ENCODE results near the gene TRAP1. TPM values are rescaled to one million over a fixed set of nuclear protein-coding genes. Genes with fewer than 3 reads are reported as not detected.
"Not testable (repeated sequence)": the region's sequence is repeated elsewhere in the genome, so short reads cannot be mapped to it uniquely, and the experiment has no call there.

Gene TRAP1
- total RNA-seq, 2 experiments from 2014 or later, result 99.5 to 101 TPM

- Mint-ChIP-seq H3K36me3 (ENCODE audit: low read depth) (peaks cover 39% of the 10 kb centered on the region), H3K27ac (no peak overlapping the region), H3K4me3 (no peak overlapping the region), H3K27me3 (no peaks in the 10 kb centered on the region), H3K9me3 (no peaks in the 10 kb centered on the region), H3K4me1 (peaks cover 11% of the 10 kb centered on the region)
- ChIA-PET CTCF (interaction anchor here (1.1 kb wide), 1 partner anchor 17 kb away, joined by 4 read pairs; no protein-coding TSS in a partner anchor), POLR2A (no interaction called here)
- no peak for DNase-seq
These were observed 60.5 kb downstream of the TRAP1 start for GRCh38 chr16:3656491-3657468.

- CTCF ChIA-PET, result not testable (repeated sequence)
- H3K36me3 Mint-ChIP-seq (ENCODE audit: low read depth), result peaks cover 40% of the 10 kb centered on the region
These were observed 61.2 kb downstream of the TRAP1 start for GRCh38 chr16:3656160-3656490.

GRCh38 chr16:3655396-3656159 lies 61.7 kb downstream of the TRAP1 start:
- Mint-ChIP-seq H3K27ac (no peak overlapping the region), H3K27me3 (no peaks in the 10 kb centered on the region), H3K4me3 (no peak overlapping the region), H3K36me3 (ENCODE audit: low read depth) (peaks cover 37% of the 10 kb centered on the region), H3K9me3 (no peaks in the 10 kb centered on the region), H3K4me1 (peaks cover 11% of the 10 kb centered on the region)
- no peak for DNase-seq
- ChIA-PET CTCF (no interaction called here), POLR2A (no interaction called here)

More at GRCh38 chr16:3656160-3656490, 61.2 kb downstream of the TRAP1 start:
- H3K27me3 Mint-ChIP-seq, H3K9me3 Mint-ChIP-seq, POLR2A ChIA-PET, DNase-seq, H3K27ac Mint-ChIP-seq, H3K4me3 Mint-ChIP-seq: not testable (repeated sequence)
- peaks cover 11% of the 10 kb centered on the region for H3K4me1 Mint-ChIP-seq

- no peak overlapping the region for H3K4me3 Mint-ChIP-seq
- ChIA-PET CTCF (no interaction called here), POLR2A (no interaction called here)
- peaks cover 36% of the 10 kb centered on the region for H3K36me3 Mint-ChIP-seq (ENCODE audit: low read depth)
- no peak overlapping the region for H3K27ac Mint-ChIP-seq
- peaks cover 11% of the 10 kb centered on the region for H3K4me1 Mint-ChIP-seq
- H3K27me3 Mint-ChIP-seq, result no peaks in the 10 kb centered on the region
- no peaks in the 10 kb centered on the region for H3K9me3 Mint-ChIP-seq
- no peak for DNase-seq
These were observed 62.3 kb downstream of the TRAP1 start for GRCh38 chr16:3655030-3655395.

- Mint-ChIP-seq H3K27ac (peak within 1 kb of the TSS; percentile 50), H3K36me3 (ENCODE audit: low read depth) (peaks cover 30% of the 10 kb centered on the region), H3K4me3 (no peak within 1 kb of the TSS), H3K4me1 (peaks cover 7% of the 10 kb centered on the region), H3K9me3 (no peaks in the 10 kb centered on the region), H3K27me3 (no peaks in the 10 kb centered on the region)
- ChIA-PET CTCF (interaction anchor here (0.6 to 0.8 kb wide), 3 partner anchors 8 to 87 kb away, joined by 3 to 4 read pairs (median 3); no protein-coding TSS in a partner anchor), POLR2A (no interaction called here)
- DNase-seq, result peak; percentile 69
These were observed 62.9 kb downstream of the TRAP1 start, which contains the start of gene DNASE1 for GRCh38 chr16:3654249-3654991. TSS of gene DNASE1 (plus strand) at chr16:3654691. CDS start at chr16:3655374, 683 bp downstream.

GRCh38 chr16:3652373-3653195 lies 64.7 kb downstream of the TRAP1 start:
- DNase-seq, result peak; percentile 4
- H3K27ac Mint-ChIP-seq, result no peak overlapping the region
- no peak overlapping the region for H3K4me3 Mint-ChIP-seq
- CTCF ChIA-PET, result interaction anchor here (0.5 kb wide), 1 partner anchor 15 kb away, joined by 3 read pairs; no protein-coding TSS in a partner anchor
- H3K27me3 Mint-ChIP-seq, result no peaks in the 10 kb centered on the region
- POLR2A ChIA-PET, result no interaction called here
- H3K36me3 Mint-ChIP-seq (ENCODE audit: low read depth), result peaks cover 23% of the 10 kb centered on the region
- peaks cover 2% of the 10 kb centered on the region for H3K4me1 Mint-ChIP-seq
- H3K9me3 Mint-ChIP-seq, result no peaks in the 10 kb centered on the region

- no peaks in the 10 kb centered on the region for H3K9me3 Mint-ChIP-seq
- H3K4me1 Mint-ChIP-seq, result peaks cover 2% of the 10 kb centered on the region
- POLR2A ChIA-PET, result no interaction called here
- H3K27ac Mint-ChIP-seq, result no peak overlapping the region
- H3K4me3 Mint-ChIP-seq, result no peak overlapping the region
- peak; percentile 3 for DNase-seq
- CTCF ChIA-PET, result no interaction called here
- H3K27me3 Mint-ChIP-seq, result no peaks in the 10 kb centered on the region
- peaks cover 15% of the 10 kb centered on the region for H3K36me3 Mint-ChIP-seq (ENCODE audit: low read depth)
These were observed 65.6 kb downstream of the TRAP1 start for GRCh38 chr16:3651461-3652372.

GRCh38 chr16:3650631-3651265 lies 66.6 kb downstream of the TRAP1 start:
- POLR2A ChIA-PET, result no interaction called here
- peaks cover 18% of the 10 kb centered on the region for H3K36me3 Mint-ChIP-seq (ENCODE audit: low read depth)
- CTCF ChIA-PET, result interaction anchor here (0.7 to 1.8 kb wide), 2 partner anchors 16 to 19 kb away, joined by 3 to 4 read pairs; no protein-coding TSS in a partner anchor
- no peak overlapping the region for H3K4me3 Mint-ChIP-seq
- no peak overlapping the region for H3K27ac Mint-ChIP-seq
- no peaks in the 10 kb centered on the region for H3K9me3 Mint-ChIP-seq
- H3K4me1 Mint-ChIP-seq, result peaks cover 5% of the 10 kb centered on the region
- peak; percentile 5 for DNase-seq
- no peaks in the 10 kb centered on the region for H3K27me3 Mint-ChIP-seq

- POLR2A ChIA-PET, result no interaction called here
- Mint-ChIP-seq H3K36me3 (ENCODE audit: low read depth) (peaks cover 7% of the 10 kb centered on the region), H3K27ac (no peak overlapping the region), H3K4me1 (peaks cover 3% of the 10 kb centered on the region), H3K27me3 (no peaks in the 10 kb centered on the region), H3K4me3 (no peak overlapping the region), H3K9me3 (no peaks in the 10 kb centered on the region)
- no peak for DNase-seq
- CTCF ChIA-PET, result interaction anchor here (0.6 to 1.5 kb wide), 4 partner anchors 9 to 41 kb away, joined by 3 to 5 read pairs (median 4); no protein-coding TSS in a partner anchor
These were observed 70.9 kb downstream of the TRAP1 start for GRCh38 chr16:3646348-3646920.

GRCh38 chr16:3645504-3646347 lies 71.6 kb downstream of the TRAP1 start:
- Mint-ChIP-seq H3K27ac (peak overlapping the region; percentile 2), H3K36me3 (ENCODE audit: low read depth) (peaks cover 7% of the 10 kb centered on the region)
- DNase-seq, result no peak

More at GRCh38 chr16:3645504-3646347, 71.6 kb downstream of the TRAP1 start:
- no peaks in the 10 kb centered on the region for H3K9me3 Mint-ChIP-seq
- H3K27me3 Mint-ChIP-seq, result no peaks in the 10 kb centered on the region
- H3K4me1 Mint-ChIP-seq, result peaks cover 3% of the 10 kb centered on the region
- ChIA-PET CTCF (interaction anchor here (0.6 to 1.5 kb wide), 3 partner anchors 8 to 42 kb away, joined by 3 to 5 read pairs (median 5); no protein-coding TSS in a partner anchor), POLR2A (no interaction called here)
- H3K4me3 Mint-ChIP-seq, result no peak overlapping the region
